Sigmoid colon (tissue), 7 donors: Measurements from ENCODE around the gene IHH. TPM values are rescaled to one million over a fixed set of nuclear protein-coding genes. Genes with fewer than 3 reads are reported as not detected.

Source experiments
- DNase-seq: peaks from one replicate; pipeline ENCODE4 v3.0.0-alpha.2; 2019
- H3K27ac ChIP-seq, 4 donors: fragments of 200-600 bp; sonication (generic); one replicate each; pipeline ENCODE4 v1.5.1; 2016 to 2019; ENCODE audit warnings: mild to moderate bottlenecking in 1 of 4
- H3K27me3 ChIP-seq, 3 donors: fragments of 200-600 bp; sonication (generic); one replicate each; pipeline ENCODE4 v1.5.1; 2019; ENCODE audit warnings: mild to moderate bottlenecking in 1 of 3
- H3K36me3 ChIP-seq, 4 donors: fragments of 200-600 bp; sonication (generic); one replicate each; pipeline ENCODE4 v1.5.1; 2016 to 2019
- H3K4me1 ChIP-seq, 4 donors: fragments of 200-600 bp; sonication (generic); one replicate each; pipeline ENCODE4 v1.5.1; 2017 to 2019
- H3K4me3 ChIP-seq, 4 donors: fragments of 200-600 bp; sonication (generic); one replicate each; pipeline ENCODE4 v1.5.1; 2017 to 2019; ENCODE audit warnings: mild to moderate bottlenecking in 2 of 4, moderate library complexity in 1 of 4
- H3K9me3 ChIP-seq, 4 donors: fragments of 200-600 bp in 3 of 4; sonication (generic) in 3 of 4; one replicate each; pipeline versions ENCODE4 v1.5.1 to v1.6.1; 2013 to 2019
- CTCF ChIP-seq, 4 experiments: fragments of 450-650 bp in 3 of 4; fragments of 200-600 bp in 1 of 4; IDR thresholded peaks; one replicate each; pipeline ENCODE4 v1.5.1; 2016 to 2019; ENCODE audit warnings: antibody characterized with exemption in 4 of 4, mild to moderate bottlenecking in 3 of 4, moderate library complexity in 2 of 4
- EP300 ChIP-seq, 4 donors: sonication (generic); formaldehyde crosslinking; IDR thresholded peaks; one replicate each; pipeline ENCODE4 v1.6.1; 2017; ENCODE audit warnings: antibody characterized with exemption in 4 of 4
- POLR2A ChIP-seq, 2 donors: fragments of 450-650 bp; IDR thresholded peaks; one replicate each; pipeline ENCODE4 v1.6.1; 2016; ENCODE audit warnings: antibody characterized with exemption in 2 of 2, mild to moderate bottlenecking in 2 of 2, moderate library complexity in 2 of 2
- POLR2AphosphoS5 ChIP-seq, 4 donors: sonication (generic); formaldehyde crosslinking; IDR thresholded peaks; one replicate each; pipeline ENCODE4 v1.6.1; 2017; ENCODE audit warnings: antibody characterized with exemption in 4 of 4
- WGBS, 2 donors: extraction: QIAGEN DNeasy Blood & Tissue Kit; methylation state at CpG; one replicate each; pipeline ENCODE4 v1.1.7; 2013; 5-methylcytosine and 5-hydroxymethylcytosine counted together
- intact Hi-C: fragments of 100-400 bp; cut with DNase I; formaldehyde crosslinking; loops from one replicate; pipeline ENCODE4 v1.15.1; 2023
- polyA plus RNA-seq, 3 donors: library from polyadenylated mRNA; stranded (reverse); fragments of 200-250 nt; gene quantifications; one replicate each; pipeline ENCODE4 v1.2.3, GENCODE V29; 2013
- total RNA-seq, 4 donors: library from RNA; depleted of rRNA; stranded (reverse); fragments of >200 nt; gene quantifications; one replicate each; pipeline ENCODE4 v1.1.0, GENCODE V29; 2016
- donor health status: healthy with polysubstance abuse.
- donor health status: Bipolar disorder and iron deficiency.
- donor health status: healthy.

The IHH gene
- total and polyA plus RNA-seq, 7 donors: 12.9 to 36.1 (median 21.6) TPM; not detected in 4

- H3K27ac ChIP-seq: no peak overlapping the region
- peaks cover 3 to 43% (median 41%) of the 10 kb centered on the region in 4 donors for H3K4me1 ChIP-seq
- no peaks in the 10 kb centered on the region for H3K9me3 ChIP-seq
- TF ChIP-seq POLR2AphosphoS5 (IDR thresholded peaks at IDR 0.05) (no peak), CTCF (IDR thresholded peaks at IDR 0.05) (no peak), EP300 (IDR thresholded peaks at IDR 0.05) (no peak), POLR2A (IDR thresholded peaks at IDR 0.05) (no peak)
- H3K27me3 ChIP-seq: peaks cover 47 to 73% (median 56%) of the 10 kb centered on the region in 3 donors
- DNase-seq: no peak
- 76 to 86% methylated on average over 6 of the region's 6 CpGs for WGBS, 2 donors
- H3K36me3 ChIP-seq: no peaks in the 10 kb centered on the region
- H3K4me3 ChIP-seq: no peak overlapping the region
- intact Hi-C loops: no loop called here
Observed at GRCh38 chr2:219062081-219062480, 1.4 kb upstream of the IHH start.

- intact Hi-C loops: loop anchor here (2.0 to 5.0 kb wide), 2 partner anchors 97 to 237 kb away; no protein-coding TSS in a partner anchor
- no peak for DNase-seq
- TF ChIP-seq POLR2A (IDR thresholded peaks at IDR 0.05) (no peak), EP300 (IDR thresholded peaks at IDR 0.05) (no peak), CTCF (IDR thresholded peaks at IDR 0.05) (no peak), POLR2AphosphoS5 (IDR thresholded peaks at IDR 0.05) (no peak)
- H3K4me3 ChIP-seq: peak overlapping the region in 3 of 4 donors; percentile 23 to 31 (median 25)
- H3K27ac ChIP-seq: peak overlapping the region in 1 of 4 donors; percentile 41
- peaks cover 55 to 94% (median 71%) of the 10 kb centered on the region in 3 donors for H3K27me3 ChIP-seq
- WGBS, 2 donors: 2 to 4% methylated on average over 81 of the region's 81 CpGs
- no peaks in the 10 kb centered on the region for H3K9me3 ChIP-seq
- H3K4me1 ChIP-seq: peaks cover 3 to 45% (median 42%) of the 10 kb centered on the region in 4 donors
- no peaks in the 10 kb centered on the region for H3K36me3 ChIP-seq
Observed at GRCh38 chr2:219059725-219060682, 717 bp downstream of the IHH start.

- peak overlapping the region in 1 of 4 donors; percentile 31 for H3K4me3 ChIP-seq
- intact Hi-C loops: loop anchor here (2.0 to 5.0 kb wide), 2 partner anchors 97 to 238 kb away; no protein-coding TSS in a partner anchor
- TF ChIP-seq CTCF (IDR thresholded peaks at IDR 0.05) (no peak), POLR2A (IDR thresholded peaks at IDR 0.05) (no peak), EP300 (IDR thresholded peaks at IDR 0.05) (no peak), POLR2AphosphoS5 (IDR thresholded peaks at IDR 0.05) (no peak)
- no peaks in the 10 kb centered on the region for H3K36me3 ChIP-seq
- H3K4me1 ChIP-seq: peaks cover 3 to 45% (median 42%) of the 10 kb centered on the region in 4 donors
- no peaks in the 10 kb centered on the region for H3K9me3 ChIP-seq
- H3K27me3 ChIP-seq: peaks cover 55 to 98% (median 71%) of the 10 kb centered on the region in 3 donors
- 1 to 5% methylated on average over 17 of the region's 17 CpGs for WGBS, 2 donors
- no peak for DNase-seq
- no peak overlapping the region for H3K27ac ChIP-seq
Observed at GRCh38 chr2:219059375-219059724, 1.4 kb downstream of the IHH start.

- Histone ChIP-seq H3K27me3 (peaks cover 55 to 95% (median 70%) of the 10 kb centered on the region in 3 donors), H3K36me3 (no peaks in the 10 kb centered on the region), H3K4me3 (peak overlapping the region in 2 of 4 donors; percentile 17 to 31), H3K27ac (no peak overlapping the region), H3K4me1 (peaks cover 3 to 45% (median 42%) of the 10 kb centered on the region in 4 donors), H3K9me3 (no peaks in the 10 kb centered on the region)
- TF ChIP-seq POLR2A (IDR thresholded peaks at IDR 0.05): no peak
- no peak for TF ChIP-seq CTCF (IDR thresholded peaks at IDR 0.05)
- TF ChIP-seq POLR2AphosphoS5 (IDR thresholded peaks at IDR 0.05): no peak
- TF ChIP-seq EP300 (IDR thresholded peaks at IDR 0.05): no peak
- DNase-seq: no peak
- intact Hi-C loops: loop anchor here (1.0 to 5.0 kb wide), 3 partner anchors 61 to 239 kb away; no protein-coding TSS in a partner anchor
- WGBS, 2 donors: 2 to 9% methylated on average over 42 of the region's 42 CpGs
Observed at GRCh38 chr2:219058541-219059374, 2.0 kb downstream of the IHH start.
